ENCODE data around the gene S100B. TPM values are rescaled to one million over a fixed set of nuclear protein-coding genes. Genes with fewer than 3 reads are reported as not detected.
"Not testable (repeated sequence)": the region's sequence is repeated elsewhere in the genome, so short reads cannot be mapped to it uniquely, and the experiment has no call there.

Gene S100B
- total and polyA plus RNA-seq, 4 donors = 258 to 470 (median 410) TPM

GRCh38 chr21:46596201-46596600, 8.7 kb downstream of the S100B start:
- no peaks in the 10 kb centered on the region for H3K27me3 ChIP-seq (ENCODE audit: control insufficient read depth, insufficient read depth, low read length)
- no peak overlapping the region for H3K27ac ChIP-seq (ENCODE audit: low read depth, low read length)
- DNase-seq (ENCODE audit: low read depth in 4 of 6, low spot score in 6 of 6) = no peak
- peaks cover 19% of the 10 kb centered on the region for H3K36me3 ChIP-seq (ENCODE audit: control insufficient read depth, insufficient read depth, low read length)
- H3K4me3 ChIP-seq (ENCODE audit: low read depth, low read length) = no peak overlapping the region
- peaks cover 40% of the 10 kb centered on the region for H3K4me1 ChIP-seq (ENCODE audit: control insufficient read depth, insufficient read depth, low read length)
- no peaks in the 10 kb centered on the region for H3K9me3 ChIP-seq (ENCODE audit: control insufficient read depth, insufficient read depth, low read length)
- WGBS (ENCODE audit: insufficient coverage) = no CpG with 5 or more reads among the region's 1 CpG

GRCh38 chr21:46594276-46594675, 10.6 kb downstream of the S100B start:
- Histone ChIP-seq H3K9me3 (ENCODE audit: control insufficient read depth, insufficient read depth, low read length) (peaks cover 6% of the 10 kb centered on the region), H3K27ac (ENCODE audit: low read depth, low read length) (no peak overlapping the region), H3K27me3 (ENCODE audit: control insufficient read depth, insufficient read depth, low read length) (no peaks in the 10 kb centered on the region), H3K36me3 (ENCODE audit: control insufficient read depth, insufficient read depth, low read length) (peaks cover 17% of the 10 kb centered on the region), H3K4me1 (ENCODE audit: control insufficient read depth, insufficient read depth, low read length) (peaks cover 28% of the 10 kb centered on the region), H3K4me3 (ENCODE audit: low read depth, low read length) (no peak overlapping the region)
- 93% methylated on average over 8 of the region's 8 CpGs for WGBS (ENCODE audit: insufficient coverage)
- no peak for DNase-seq (ENCODE audit: low read depth in 4 of 6, low spot score in 6 of 6)

GRCh38 chr21:46585191-46585953, 19.5 kb downstream of the S100B start:
- Histone ChIP-seq H3K4me1 (ENCODE audit: control insufficient read depth, insufficient read depth, low read length) (no peaks in the 10 kb centered on the region), H3K9me3 (ENCODE audit: control insufficient read depth, insufficient read depth, low read length) (peaks cover 15% of the 10 kb centered on the region), H3K27me3 (ENCODE audit: control insufficient read depth, insufficient read depth, low read length) (no peaks in the 10 kb centered on the region), H3K4me3 (ENCODE audit: low read depth, low read length) (no peak overlapping the region), H3K36me3 (ENCODE audit: control insufficient read depth, insufficient read depth, low read length) (peaks cover 10% of the 10 kb centered on the region), H3K27ac (ENCODE audit: low read depth, low read length) (no peak overlapping the region)
- WGBS (ENCODE audit: insufficient coverage) = 95% methylated on average over 6 of the region's 7 CpGs
- no peak for DNase-seq (ENCODE audit: low read depth in 4 of 6, low spot score in 6 of 6)

- peaks cover 16% of the 10 kb centered on the region for H3K9me3 ChIP-seq (ENCODE audit: control insufficient read depth, insufficient read depth, low read length)
- H3K4me1 ChIP-seq (ENCODE audit: control insufficient read depth, insufficient read depth, low read length) = no peaks in the 10 kb centered on the region
- H3K27ac ChIP-seq (ENCODE audit: low read depth, low read length) = no peak overlapping the region
- H3K27me3 ChIP-seq (ENCODE audit: control insufficient read depth, insufficient read depth, low read length) = no peaks in the 10 kb centered on the region
- no peak overlapping the region for H3K4me3 ChIP-seq (ENCODE audit: low read depth, low read length)
- WGBS (ENCODE audit: insufficient coverage) = 93% methylated on average over 2 of the region's 5 CpGs
- DNase-seq (ENCODE audit: low read depth in 4 of 6, low spot score in 6 of 6) = no peak
- peaks cover 10% of the 10 kb centered on the region for H3K36me3 ChIP-seq (ENCODE audit: control insufficient read depth, insufficient read depth, low read length)
Measured at GRCh38 chr21:46581780-46582307, 23.0 kb downstream of the S100B start.

- not testable (repeated sequence) for H3K27ac ChIP-seq (ENCODE audit: low read depth, low read length); H3K4me3 ChIP-seq (ENCODE audit: low read depth, low read length); DNase-seq (ENCODE audit: low read depth in 4 of 6, low spot score in 6 of 6); H3K4me1 ChIP-seq (ENCODE audit: control insufficient read depth, insufficient read depth, low read length); H3K36me3 ChIP-seq (ENCODE audit: control insufficient read depth, insufficient read depth, low read length); H3K27me3 ChIP-seq (ENCODE audit: control insufficient read depth, insufficient read depth, low read length)
- WGBS (ENCODE audit: insufficient coverage) = no CpG with 5 or more reads among the region's 2 CpGs
- H3K9me3 ChIP-seq (ENCODE audit: control insufficient read depth, insufficient read depth, low read length) = peaks cover 16% of the 10 kb centered on the region
Measured at GRCh38 chr21:46579394-46579793, 25.5 kb downstream of the S100B start.

GRCh38 chr21:46577786-46578185, 27.1 kb downstream of the S100B start:
- H3K27me3 ChIP-seq (ENCODE audit: control insufficient read depth, insufficient read depth, low read length); H3K4me1 ChIP-seq (ENCODE audit: control insufficient read depth, insufficient read depth, low read length); H3K27ac ChIP-seq (ENCODE audit: low read depth, low read length); DNase-seq (ENCODE audit: low read depth in 4 of 6, low spot score in 6 of 6); H3K36me3 ChIP-seq (ENCODE audit: control insufficient read depth, insufficient read depth, low read length); H3K4me3 ChIP-seq (ENCODE audit: low read depth, low read length): not testable (repeated sequence)
- H3K9me3 ChIP-seq (ENCODE audit: control insufficient read depth, insufficient read depth, low read length) = peaks cover 16% of the 10 kb centered on the region
- 96% methylated on average over 4 of the region's 5 CpGs for WGBS (ENCODE audit: insufficient coverage)

GRCh38 chr21:46572850-46573249, 32.0 kb downstream of the S100B start:
- peaks cover 12% of the 10 kb centered on the region for H3K36me3 ChIP-seq (ENCODE audit: control insufficient read depth, insufficient read depth, low read length)
- no peak overlapping the region for H3K4me3 ChIP-seq (ENCODE audit: low read depth, low read length)
- no peaks in the 10 kb centered on the region for H3K4me1 ChIP-seq (ENCODE audit: control insufficient read depth, insufficient read depth, low read length)
- no CpG with 5 or more reads among the region's 1 CpG for WGBS (ENCODE audit: insufficient coverage)
- H3K27ac ChIP-seq (ENCODE audit: low read depth, low read length) = no peak overlapping the region
- H3K27me3 ChIP-seq (ENCODE audit: control insufficient read depth, insufficient read depth, low read length) = no peaks in the 10 kb centered on the region
- no peak for DNase-seq (ENCODE audit: low read depth in 4 of 6, low spot score in 6 of 6)
- H3K9me3 ChIP-seq (ENCODE audit: control insufficient read depth, insufficient read depth, low read length) = peaks cover 11% of the 10 kb centered on the region

GRCh38 chr21:46570631-46571030, 34.3 kb downstream of the S100B start:
- peaks cover 6% of the 10 kb centered on the region for H3K9me3 ChIP-seq (ENCODE audit: control insufficient read depth, insufficient read depth, low read length)
- H3K4me3 ChIP-seq (ENCODE audit: low read depth, low read length) = no peak overlapping the region
- H3K27me3 ChIP-seq (ENCODE audit: control insufficient read depth, insufficient read depth, low read length) = no peaks in the 10 kb centered on the region
- peaks cover 33% of the 10 kb centered on the region for H3K36me3 ChIP-seq (ENCODE audit: control insufficient read depth, insufficient read depth, low read length)
- H3K27ac ChIP-seq (ENCODE audit: low read depth, low read length) = no peak overlapping the region
- H3K4me1 ChIP-seq (ENCODE audit: control insufficient read depth, insufficient read depth, low read length) = no peaks in the 10 kb centered on the region
- no peak for DNase-seq (ENCODE audit: low read depth in 4 of 6, low spot score in 6 of 6)

- Histone ChIP-seq H3K9me3 (ENCODE audit: control insufficient read depth, insufficient read depth, low read length) (peaks cover 6% of the 10 kb centered on the region), H3K27me3 (ENCODE audit: control insufficient read depth, insufficient read depth, low read length) (no peaks in the 10 kb centered on the region), H3K27ac (ENCODE audit: low read depth, low read length) (no peak overlapping the region), H3K36me3 (ENCODE audit: control insufficient read depth, insufficient read depth, low read length) (peaks cover 38% of the 10 kb centered on the region), H3K4me1 (ENCODE audit: control insufficient read depth, insufficient read depth, low read length) (no peaks in the 10 kb centered on the region), H3K4me3 (ENCODE audit: low read depth, low read length) (no peak overlapping the region)
- 100% methylated on average over 1 of the region's 2 CpGs for WGBS (ENCODE audit: insufficient coverage)
- no peak for DNase-seq (ENCODE audit: low read depth in 4 of 6, low spot score in 6 of 6)
Measured at GRCh38 chr21:46570119-46570518, 34.8 kb downstream of the S100B start.

GRCh38 chr21:46569081-46569480, 35.8 kb downstream of the S100B start:
- Histone ChIP-seq H3K4me1 (ENCODE audit: control insufficient read depth, insufficient read depth, low read length) (no peaks in the 10 kb centered on the region), H3K27ac (ENCODE audit: low read depth, low read length) (no peak overlapping the region), H3K9me3 (ENCODE audit: control insufficient read depth, insufficient read depth, low read length) (peaks cover 6% of the 10 kb centered on the region), H3K4me3 (ENCODE audit: low read depth, low read length) (no peak overlapping the region), H3K27me3 (ENCODE audit: control insufficient read depth, insufficient read depth, low read length) (no peaks in the 10 kb centered on the region), H3K36me3 (ENCODE audit: control insufficient read depth, insufficient read depth, low read length) (peaks cover 46% of the 10 kb centered on the region)
- WGBS (ENCODE audit: insufficient coverage) = no CpG with 5 or more reads among the region's 1 CpG
- no peak for DNase-seq (ENCODE audit: low read depth in 4 of 6, low spot score in 6 of 6)

All from spinal cord (tissue), 10 donors.